Measurements from ENCODE around the gene GMNN.
"Not testable (repeated sequence)": the region's sequence is repeated elsewhere in the genome, so short reads cannot be mapped to it uniquely, and the experiment has no call there.

The GMNN gene

GRCh38 chr6:24742216-24742738 is 32.5 kb upstream of the GMNN start:
- Mint-ChIP-seq H3K4me3 (no peak overlapping the region), H3K27ac (no peak overlapping the region), H3K9me3 (no peaks in the 10 kb centered on the region), H3K36me3 (ENCODE audit: low read depth) (no peaks in the 10 kb centered on the region), H3K27me3 (ENCODE audit: low read depth) (peaks cover 4% of the 10 kb centered on the region), H3K4me1 (no peaks in the 10 kb centered on the region)
- no peak for TF ChIP-seq CTCF (IDR thresholded peaks at IDR 0.05; ENCODE audit: unreplicated experiment in 3 of 3)

- no peak for TF ChIP-seq CTCF (IDR thresholded peaks at IDR 0.05; ENCODE audit: unreplicated experiment in 3 of 3)
- Mint-ChIP-seq H3K9me3 (no peaks in the 10 kb centered on the region), H3K4me3 (no peak overlapping the region), H3K36me3 (ENCODE audit: low read depth) (no peaks in the 10 kb centered on the region), H3K4me1 (no peaks in the 10 kb centered on the region), H3K27me3 (ENCODE audit: low read depth) (peaks cover 4% of the 10 kb centered on the region), H3K27ac (no peak overlapping the region)
These were observed 31.3 kb upstream of the GMNN start for GRCh38 chr6:24743265-24743943.

- Mint-ChIP-seq H3K27me3 (ENCODE audit: low read depth) (peaks cover 4% of the 10 kb centered on the region), H3K4me1 (no peaks in the 10 kb centered on the region), H3K9me3 (no peaks in the 10 kb centered on the region), H3K4me3 (no peak overlapping the region), H3K27ac (no peak overlapping the region), H3K36me3 (ENCODE audit: low read depth) (no peaks in the 10 kb centered on the region)
- no peak for TF ChIP-seq CTCF (IDR thresholded peaks at IDR 0.05; ENCODE audit: unreplicated experiment in 3 of 3)
These were observed 30.8 kb upstream of the GMNN start for GRCh38 chr6:24743944-24744335.

- Mint-ChIP-seq H3K9me3 (no peaks in the 10 kb centered on the region), H3K4me1 (no peaks in the 10 kb centered on the region), H3K27me3 (ENCODE audit: low read depth) (peaks cover 4% of the 10 kb centered on the region), H3K4me3 (no peak overlapping the region), H3K27ac (no peak overlapping the region), H3K36me3 (ENCODE audit: low read depth) (no peaks in the 10 kb centered on the region)
- TF ChIP-seq CTCF (IDR thresholded peaks at IDR 0.05; ENCODE audit: unreplicated experiment in 3 of 3): no peak
These were observed 29.8 kb upstream of the GMNN start for GRCh38 chr6:24744911-24745310.

- Mint-ChIP-seq H3K27ac (no peak overlapping the region), H3K27me3 (ENCODE audit: low read depth) (no peaks in the 10 kb centered on the region), H3K36me3 (ENCODE audit: low read depth) (no peaks in the 10 kb centered on the region), H3K4me3 (no peak overlapping the region), H3K9me3 (peaks cover 2% of the 10 kb centered on the region), H3K4me1 (no peaks in the 10 kb centered on the region)
- no peak for TF ChIP-seq CTCF (IDR thresholded peaks at IDR 0.05; ENCODE audit: unreplicated experiment in 3 of 3)
These were observed 25.4 kb upstream of the GMNN start for GRCh38 chr6:24749297-24749696.

GRCh38 chr6:24750878-24751277 is 23.9 kb upstream of the GMNN start:
- H3K4me1 Mint-ChIP-seq; H3K4me3 Mint-ChIP-seq; H3K27me3 Mint-ChIP-seq (ENCODE audit: low read depth); H3K36me3 Mint-ChIP-seq (ENCODE audit: low read depth); H3K27ac Mint-ChIP-seq; H3K9me3 Mint-ChIP-seq: not testable (repeated sequence)

All from nephron (organoid).